ENCODE data around the gene RASA2. TPM values are rescaled to one million over a fixed set of nuclear protein-coding genes. Genes with fewer than 3 reads are reported as not detected.
"Not testable (repeated sequence)": the region's sequence is repeated elsewhere in the genome, so short reads cannot be mapped to it uniquely, and the experiment has no call there.

RASA2 gene
- total RNA-seq, 1 donor from 2014 or later = 42.3 TPM

DNA sequence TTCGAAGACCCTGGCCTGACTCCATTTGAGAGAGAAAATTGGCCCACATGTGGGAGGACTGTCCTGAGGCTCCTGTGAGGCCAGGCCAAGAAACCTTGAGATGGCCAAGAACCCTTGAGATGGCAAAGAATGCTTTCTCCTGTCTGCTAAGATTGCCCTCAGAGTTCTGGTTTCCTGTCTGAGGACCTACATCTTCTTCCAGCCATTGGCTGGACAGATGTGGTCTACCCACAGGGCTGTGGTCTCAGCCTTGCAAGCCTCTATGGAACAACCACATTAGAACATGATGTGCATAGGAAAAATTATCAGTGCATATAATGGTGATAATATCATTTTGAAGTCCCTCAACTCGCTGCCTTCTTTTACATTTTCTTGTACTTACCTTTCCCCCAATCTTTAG, 10.8 kb upstream of the RASA2 start:
- no peak overlapping the region for H3K27ac Mint-ChIP-seq
- H3K27me3 Mint-ChIP-seq = no peaks in the 10 kb centered on the region
- ChIA-PET CTCF (interaction anchor here (1.2 kb wide), 1 partner anchor 16 kb away, joined by 4 read pairs; no protein-coding TSS in a partner anchor), POLR2A (no interaction called here)
- ATAC-seq (ENCODE audit: low read depth) (no peak), DNase-seq (no peak)
- no peaks in the 10 kb centered on the region for H3K9me3 Mint-ChIP-seq
- peaks cover 18% of the 10 kb centered on the region for H3K4me1 Mint-ChIP-seq
- TF ChIP-seq, protein P1, sequence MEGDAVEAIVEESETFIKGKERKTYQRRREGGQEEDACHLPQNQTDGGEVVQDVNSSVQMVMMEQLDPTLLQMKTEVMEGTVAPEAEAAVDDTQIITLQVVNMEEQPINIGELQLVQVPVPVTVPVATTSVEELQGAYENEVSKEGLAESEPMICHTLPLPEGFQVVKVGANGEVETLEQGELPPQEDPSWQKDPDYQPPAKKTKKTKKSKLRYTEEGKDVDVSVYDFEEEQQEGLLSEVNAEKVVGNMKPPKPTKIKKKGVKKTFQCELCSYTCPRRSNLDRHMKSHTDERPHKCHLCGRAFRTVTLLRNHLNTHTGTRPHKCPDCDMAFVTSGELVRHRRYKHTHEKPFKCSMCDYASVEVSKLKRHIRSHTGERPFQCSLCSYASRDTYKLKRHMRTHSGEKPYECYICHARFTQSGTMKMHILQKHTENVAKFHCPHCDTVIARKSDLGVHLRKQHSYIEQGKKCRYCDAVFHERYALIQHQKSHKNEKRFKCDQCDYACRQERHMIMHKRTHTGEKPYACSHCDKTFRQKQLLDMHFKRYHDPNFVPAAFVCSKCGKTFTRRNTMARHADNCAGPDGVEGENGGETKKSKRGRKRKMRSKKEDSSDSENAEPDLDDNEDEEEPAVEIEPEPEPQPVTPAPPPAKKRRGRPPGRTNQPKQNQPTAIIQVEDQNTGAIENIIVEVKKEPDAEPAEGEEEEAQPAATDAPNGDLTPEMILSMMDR (IDR thresholded peaks at IDR 0.05) = no peak
- no peak overlapping the region for H3K4me3 Mint-ChIP-seq
- intact Hi-C loops (cut with micrococcal nuclease) = no loop called here
- H3K36me3 Mint-ChIP-seq (ENCODE audit: low read depth) = no peaks in the 10 kb centered on the region

DNA sequence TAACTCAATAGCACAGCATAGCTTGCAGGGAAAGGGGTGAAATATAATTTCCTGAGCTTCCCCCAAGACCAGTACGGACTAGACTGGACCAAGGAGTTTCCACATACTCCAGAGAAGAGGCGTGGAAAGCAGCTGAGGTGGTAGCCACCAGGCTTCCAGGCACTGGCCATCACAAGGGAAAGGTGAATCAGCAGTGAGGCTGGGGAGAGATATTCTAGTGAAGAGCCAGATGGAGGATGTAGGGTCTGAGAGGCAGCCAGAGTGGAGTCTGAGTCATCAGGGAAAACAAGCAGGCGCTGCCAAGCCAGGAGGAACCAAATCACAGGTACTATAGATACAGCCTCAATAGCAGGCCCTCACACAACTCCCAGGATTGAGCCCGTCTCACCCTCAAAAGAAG, 9.6 kb upstream of the RASA2 start:
- DNase-seq (no peak), ATAC-seq (ENCODE audit: low read depth) (no peak)
- Mint-ChIP-seq H3K4me1 (peaks cover 14% of the 10 kb centered on the region), H3K27ac (no peak overlapping the region), H3K9me3 (no peaks in the 10 kb centered on the region), H3K36me3 (ENCODE audit: low read depth) (no peaks in the 10 kb centered on the region), H3K4me3 (no peak overlapping the region), H3K27me3 (no peaks in the 10 kb centered on the region)
- ChIA-PET CTCF (interaction anchor here (1.2 kb wide), 1 partner anchor 17 kb away, joined by 4 read pairs; no protein-coding TSS in a partner anchor), POLR2A (no interaction called here)
- TF ChIP-seq, protein P1 (IDR thresholded peaks at IDR 0.05) = no peak
- intact Hi-C loops (cut with micrococcal nuclease) = no loop called here

DNA sequence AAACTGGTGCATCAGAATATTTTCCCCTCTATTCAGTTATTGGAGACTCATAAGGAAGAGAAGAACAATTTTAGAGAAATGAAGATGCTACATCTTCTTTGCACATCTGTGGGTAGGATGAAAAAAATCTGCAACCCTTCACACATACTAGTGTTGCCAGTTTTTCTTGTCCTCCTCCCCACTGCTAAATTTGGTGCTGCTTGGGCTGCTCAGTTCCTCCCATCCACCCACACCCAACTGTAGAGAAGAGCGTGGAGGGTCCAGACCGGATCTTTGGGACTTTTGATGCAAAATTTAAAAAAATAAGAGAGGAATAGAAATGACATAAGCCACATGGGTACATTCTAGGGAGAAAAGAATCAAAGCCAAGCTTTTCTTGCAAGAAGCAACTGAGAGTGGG, 8.7 kb upstream of the RASA2 start:
- ATAC-seq (ENCODE audit: low read depth) (no peak), DNase-seq (no peak)
- peaks cover 14% of the 10 kb centered on the region for H3K4me1 Mint-ChIP-seq
- H3K27me3 Mint-ChIP-seq = no peaks in the 10 kb centered on the region
- H3K36me3 Mint-ChIP-seq (ENCODE audit: low read depth) = no peaks in the 10 kb centered on the region
- TF ChIP-seq, protein P1 (IDR thresholded peaks at IDR 0.05) = no peak
- H3K27ac Mint-ChIP-seq = no peak overlapping the region
- CTCF ChIA-PET = interaction anchor here (0.9 kb wide), 1 partner anchor 18 kb away, joined by 4 read pairs; no protein-coding TSS in a partner anchor
- intact Hi-C loops (cut with micrococcal nuclease) = no loop called here
- H3K4me3 Mint-ChIP-seq = no peak overlapping the region
- POLR2A ChIA-PET = no interaction called here
- H3K9me3 Mint-ChIP-seq = no peaks in the 10 kb centered on the region

DNA sequence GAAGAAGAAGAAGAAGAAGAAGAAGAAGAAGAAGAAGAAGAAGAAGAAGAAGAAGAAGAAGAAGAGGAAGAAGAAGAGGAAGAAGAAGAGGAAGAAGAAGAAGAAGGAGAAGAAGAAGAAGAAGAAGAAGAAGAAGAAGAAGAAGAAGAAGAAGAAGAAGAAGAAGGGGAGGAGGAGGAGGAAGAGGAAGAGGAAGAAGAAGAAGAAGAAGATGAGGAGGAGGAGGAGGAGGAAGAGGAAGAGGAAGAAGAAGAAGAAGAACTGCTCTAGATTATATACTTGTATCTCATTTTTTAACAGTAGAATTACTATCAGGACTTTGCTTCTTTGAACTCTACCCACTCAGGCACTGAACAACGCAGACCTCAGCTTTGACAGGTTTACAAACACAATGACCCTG, 8.0 kb upstream of the RASA2 start:
- intact Hi-C loops (cut with micrococcal nuclease); H3K4me3 Mint-ChIP-seq; POLR2A ChIA-PET: not testable (repeated sequence)

DNA sequence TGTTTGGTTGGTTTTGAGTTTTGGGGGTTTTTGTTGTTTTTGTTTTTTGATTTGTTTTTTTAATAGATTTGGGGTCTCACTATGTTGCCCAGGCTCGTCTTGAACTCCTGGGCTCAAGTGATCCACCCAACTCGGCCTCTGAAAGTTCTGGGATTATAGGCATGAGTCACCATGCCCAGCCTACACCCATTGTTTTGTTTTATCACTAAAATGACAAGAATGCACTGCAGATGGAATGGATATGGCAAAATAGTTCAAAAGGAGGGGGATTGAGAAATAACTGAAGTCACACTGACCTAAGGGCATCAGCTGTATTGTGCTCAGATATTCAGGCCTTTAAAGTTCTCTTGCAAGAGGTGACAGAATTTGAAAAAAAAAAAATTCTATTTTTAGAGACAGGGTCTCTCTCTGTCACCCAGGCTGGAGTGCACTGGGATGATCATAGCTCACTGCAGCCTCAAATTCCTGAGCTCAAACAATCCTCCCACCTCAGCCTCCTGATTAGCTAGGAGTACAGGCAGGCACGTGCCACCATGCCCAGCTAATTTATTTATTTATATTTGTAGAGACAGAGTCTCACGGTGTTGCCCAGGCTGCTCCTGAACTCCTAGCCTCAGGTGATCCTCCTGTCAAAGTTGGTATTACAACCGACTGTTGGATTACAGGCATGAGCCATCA, 4.4 kb upstream of the RASA2 start:
- Mint-ChIP-seq H3K9me3 (no peaks in the 10 kb centered on the region), H3K27ac (no peak overlapping the region), H3K36me3 (ENCODE audit: low read depth) (no peaks in the 10 kb centered on the region), H3K4me1 (peaks cover 38% of the 10 kb centered on the region), H3K27me3 (no peaks in the 10 kb centered on the region), H3K4me3 (no peak overlapping the region)
- intact Hi-C loops (cut with micrococcal nuclease) = no loop called here
- no peak for DNase-seq
- TF ChIP-seq, protein P1 (IDR thresholded peaks at IDR 0.05) = no peak
- POLR2A ChIA-PET = no interaction called here
- ATAC-seq (ENCODE audit: low read depth) = no peak
- CTCF ChIA-PET = interaction anchor here (0.6 to 1.1 kb wide), 3 partner anchors 10 to 172 kb away, joined by 3 to 5 read pairs (median 3); no protein-coding TSS in a partner anchor

More for the DNA sequence above, 8.0 kb upstream of the RASA2 start:
- DNase-seq; H3K9me3 Mint-ChIP-seq; H3K27me3 Mint-ChIP-seq; CTCF ChIA-PET; H3K27ac Mint-ChIP-seq; H3K36me3 Mint-ChIP-seq (ENCODE audit: low read depth); ATAC-seq (ENCODE audit: low read depth): not testable (repeated sequence)
- peaks cover 21% of the 10 kb centered on the region for H3K4me1 Mint-ChIP-seq
